Peyer's patch (tissue), 4 donors: ENCODE data around the gene ENPP1. TPM values are rescaled to one million over a fixed set of nuclear protein-coding genes. Genes with fewer than 3 reads are reported as not detected.

Experiments
- DNase-seq, 3 donors: peaks; one replicate each; pipeline ENCODE4 v3.0.0-alpha.2; 2017 to 2019
- H3K27ac ChIP-seq, 4 donors: fragments of 200-600 bp; sonication (generic); one replicate each; pipeline ENCODE4 v1.5.1; 2016 to 2019
- H3K27me3 ChIP-seq, 2 donors: fragments of 200-600 bp; sonication (generic); one replicate each; pipeline ENCODE4 v1.5.1; 2019
- H3K36me3 ChIP-seq, 3 donors: fragments of 200-600 bp; sonication (generic); one replicate each; pipeline ENCODE4 v1.5.1; 2016 to 2019
- H3K4me1 ChIP-seq, 4 donors: fragments of 200-600 bp; sonication (generic); one replicate each; pipeline ENCODE4 v1.5.1; 2016 to 2019
- H3K4me3 ChIP-seq, 4 donors: fragments of 200-600 bp; sonication (generic); 1 replicate in 3 of 4; 2 replicates in 1 of 4; pipeline ENCODE4 v1.5.1; 2016 to 2019; ENCODE audit warnings: mild to moderate bottlenecking in 1 of 4
- H3K9me3 ChIP-seq, 4 donors: fragments of 200-600 bp; sonication (generic); one replicate each; pipeline ENCODE4 v1.5.1; 2016 to 2019; ENCODE audit warnings: mild to moderate bottlenecking in 1 of 4
- POLR2A ChIP-seq, 2 donors: fragments of 450-650 bp; IDR thresholded peaks; one replicate each; pipeline ENCODE4 v1.5.1; 2017; ENCODE audit warnings: antibody characterized with exemption in 2 of 2, mild to moderate bottlenecking in 2 of 2, moderate library complexity in 2 of 2
- total RNA-seq, 4 donors: library from RNA; depleted of rRNA; stranded (reverse); fragments of >200 nt; gene quantifications; one replicate each; pipeline ENCODE4 v1.1.0, GENCODE V29; 2016
- TF ChIP-seq, protein P1 (sequence below), 6 experiments: fragments of 450-650 bp in 4 of 6; fragments of 200-600 bp in 2 of 6; sonication (generic) in 1 of 6; IDR thresholded peaks; one replicate each; pipeline ENCODE4 v1.5.1; 2017 to 2019; ENCODE audit warnings: antibody characterized with exemption in 6 of 6, mild to moderate bottlenecking in 3 of 6, moderate library complexity in 1 of 6

Gene ENPP1
- total RNA-seq, 4 donors from 2014 or later: 1.7 to 9.4 (median 7.1) TPM

DNA sequence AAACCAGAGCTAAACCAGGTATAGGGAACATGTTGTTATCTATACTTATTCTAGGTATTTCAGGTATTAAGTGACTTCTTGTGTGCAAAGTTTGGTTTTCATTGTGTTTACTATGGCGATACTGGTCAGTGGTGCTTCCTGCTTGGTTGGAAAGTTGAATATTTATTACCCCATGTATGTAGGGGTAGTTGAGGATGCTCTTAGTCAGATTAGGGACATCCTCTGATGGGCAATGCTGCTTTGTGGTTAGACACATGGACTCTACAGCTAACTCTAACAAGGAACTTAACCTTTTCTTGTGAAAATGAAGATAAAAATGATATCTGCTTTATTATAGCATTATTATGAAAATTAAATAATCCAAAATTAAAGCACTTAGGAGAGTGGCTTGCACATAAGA is 44.1 kb upstream of the ENPP1 start:
- H3K4me3 ChIP-seq: no peak overlapping the region
- no peak overlapping the region for H3K27ac ChIP-seq
- no peak for DNase-seq
- no peaks in the 10 kb centered on the region for H3K27me3 ChIP-seq
- H3K36me3 ChIP-seq: no peaks in the 10 kb centered on the region
- TF ChIP-seq POLR2A (IDR thresholded peaks at IDR 0.05): no peak
- TF ChIP-seq, protein P1, sequence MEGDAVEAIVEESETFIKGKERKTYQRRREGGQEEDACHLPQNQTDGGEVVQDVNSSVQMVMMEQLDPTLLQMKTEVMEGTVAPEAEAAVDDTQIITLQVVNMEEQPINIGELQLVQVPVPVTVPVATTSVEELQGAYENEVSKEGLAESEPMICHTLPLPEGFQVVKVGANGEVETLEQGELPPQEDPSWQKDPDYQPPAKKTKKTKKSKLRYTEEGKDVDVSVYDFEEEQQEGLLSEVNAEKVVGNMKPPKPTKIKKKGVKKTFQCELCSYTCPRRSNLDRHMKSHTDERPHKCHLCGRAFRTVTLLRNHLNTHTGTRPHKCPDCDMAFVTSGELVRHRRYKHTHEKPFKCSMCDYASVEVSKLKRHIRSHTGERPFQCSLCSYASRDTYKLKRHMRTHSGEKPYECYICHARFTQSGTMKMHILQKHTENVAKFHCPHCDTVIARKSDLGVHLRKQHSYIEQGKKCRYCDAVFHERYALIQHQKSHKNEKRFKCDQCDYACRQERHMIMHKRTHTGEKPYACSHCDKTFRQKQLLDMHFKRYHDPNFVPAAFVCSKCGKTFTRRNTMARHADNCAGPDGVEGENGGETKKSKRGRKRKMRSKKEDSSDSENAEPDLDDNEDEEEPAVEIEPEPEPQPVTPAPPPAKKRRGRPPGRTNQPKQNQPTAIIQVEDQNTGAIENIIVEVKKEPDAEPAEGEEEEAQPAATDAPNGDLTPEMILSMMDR (IDR thresholded peaks at IDR 0.05): no peak
- H3K9me3 ChIP-seq: no peaks in the 10 kb centered on the region
- no peaks in the 10 kb centered on the region for H3K4me1 ChIP-seq

DNA sequence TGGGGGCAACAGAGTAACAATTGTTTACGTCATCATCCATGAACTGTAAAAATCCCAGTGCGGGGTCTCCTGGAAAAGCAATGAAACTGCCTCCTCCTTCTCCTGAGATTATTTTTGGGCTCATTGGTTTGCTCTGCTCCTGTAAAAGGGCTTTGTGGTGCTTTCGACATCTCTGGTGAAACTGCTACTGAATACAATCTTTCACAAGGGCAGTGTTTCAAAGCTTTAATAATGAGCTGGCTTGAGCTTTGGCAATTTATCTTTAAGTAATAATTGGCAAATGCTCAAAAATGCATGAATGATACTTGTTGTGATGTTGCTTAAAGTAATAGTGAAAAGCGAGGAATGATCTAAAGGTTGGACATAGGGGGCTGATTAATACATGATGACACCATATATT is 43.5 kb upstream of the ENPP1 start:
- no peaks in the 10 kb centered on the region for H3K27me3 ChIP-seq
- no peaks in the 10 kb centered on the region for H3K9me3 ChIP-seq
- no peak overlapping the region for H3K4me3 ChIP-seq
- DNase-seq: no peak
- no peaks in the 10 kb centered on the region for H3K4me1 ChIP-seq
- TF ChIP-seq, protein P1 (IDR thresholded peaks at IDR 0.05): no peak
- no peak for TF ChIP-seq POLR2A (IDR thresholded peaks at IDR 0.05)
- H3K27ac ChIP-seq: no peak overlapping the region
- no peaks in the 10 kb centered on the region for H3K36me3 ChIP-seq

DNA sequence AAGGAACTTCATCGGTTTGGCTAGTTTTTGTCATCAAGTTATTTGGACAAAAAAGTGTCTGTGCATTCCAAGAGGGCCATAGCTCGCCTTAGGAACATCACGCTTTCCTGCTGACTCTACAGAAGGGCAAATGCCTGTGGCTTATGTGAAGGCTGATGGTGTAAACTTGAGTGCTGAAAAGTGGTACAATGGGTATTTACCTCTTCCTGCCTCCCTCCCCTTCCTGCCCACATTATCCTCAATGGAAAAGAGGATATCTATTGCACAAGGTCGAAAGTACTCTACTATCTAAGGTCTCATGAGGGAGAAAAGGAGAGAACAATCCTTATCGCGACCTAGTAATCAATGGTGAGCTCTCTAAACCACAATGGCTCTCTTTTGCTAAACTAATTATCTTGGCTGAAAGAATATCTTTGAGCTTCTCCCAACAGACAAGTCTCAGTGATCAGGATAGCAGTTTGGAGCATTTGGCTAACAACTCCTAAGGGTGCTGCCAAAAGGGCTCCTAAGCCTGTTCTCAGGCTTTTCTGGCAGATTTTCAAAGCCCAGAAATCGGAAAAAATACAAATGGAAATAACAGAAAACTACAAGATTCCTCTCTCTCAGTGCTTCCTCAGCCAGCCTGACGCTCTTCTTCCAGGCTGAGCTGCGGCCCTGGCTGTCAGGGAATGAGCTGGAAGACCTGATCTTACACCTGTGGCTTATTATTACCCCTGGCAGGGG is 42.6 kb upstream of the ENPP1 start:
- Histone ChIP-seq H3K36me3 (no peaks in the 10 kb centered on the region), H3K4me3 (no peak overlapping the region), H3K4me1 (no peaks in the 10 kb centered on the region), H3K27ac (no peak overlapping the region), H3K9me3 (no peaks in the 10 kb centered on the region), H3K27me3 (no peaks in the 10 kb centered on the region)
- DNase-seq: no peak
- no peak for TF ChIP-seq POLR2A (IDR thresholded peaks at IDR 0.05)
- TF ChIP-seq, protein P1 (IDR thresholded peaks at IDR 0.05): no peak

DNA sequence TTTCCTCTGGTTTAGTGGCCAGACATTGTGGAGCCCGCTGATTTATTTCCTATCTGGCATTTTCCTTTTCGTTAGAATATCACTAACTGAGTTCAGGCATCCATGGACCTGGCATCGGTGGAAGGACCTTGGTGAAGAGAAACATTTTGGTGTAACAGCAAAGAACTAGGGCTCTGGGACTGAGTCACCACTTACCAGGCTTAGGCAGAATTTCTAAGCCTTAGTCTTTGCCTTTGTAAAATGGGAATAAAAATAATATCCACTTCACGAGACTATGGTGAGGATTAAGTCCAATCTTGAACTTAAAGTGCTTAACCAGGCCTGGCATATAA is 42.0 kb upstream of the ENPP1 start:
- H3K27me3 ChIP-seq: no peaks in the 10 kb centered on the region
- no peaks in the 10 kb centered on the region for H3K36me3 ChIP-seq
- no peaks in the 10 kb centered on the region for H3K4me1 ChIP-seq
- H3K27ac ChIP-seq: no peak overlapping the region
- no peak for DNase-seq
- H3K9me3 ChIP-seq: no peaks in the 10 kb centered on the region
- no peak overlapping the region for H3K4me3 ChIP-seq
- no peak for TF ChIP-seq POLR2A (IDR thresholded peaks at IDR 0.05)
- TF ChIP-seq, protein P1 (IDR thresholded peaks at IDR 0.05): no peak

DNA sequence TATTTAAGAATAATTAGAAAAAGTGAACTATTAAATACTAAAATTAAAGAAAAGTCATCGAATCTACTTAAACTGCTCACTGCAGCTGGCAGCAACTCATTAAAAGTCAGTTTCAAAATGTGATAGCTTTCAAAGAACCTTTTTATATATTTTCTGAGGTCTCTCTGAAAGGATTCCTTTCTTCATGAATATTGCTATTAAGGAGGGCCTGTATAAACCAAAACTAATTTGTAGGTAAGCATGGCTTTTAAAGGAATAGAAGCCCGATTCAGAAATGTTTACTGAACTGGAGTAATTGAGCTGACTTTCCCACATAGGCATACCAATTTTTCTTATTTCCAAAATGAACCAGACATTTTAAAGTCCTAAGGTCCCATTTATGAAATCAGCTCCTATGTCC is 41.2 kb upstream of the ENPP1 start:
- Histone ChIP-seq H3K36me3 (no peaks in the 10 kb centered on the region), H3K27ac (no peak overlapping the region), H3K4me1 (no peaks in the 10 kb centered on the region), H3K4me3 (no peak overlapping the region), H3K9me3 (no peaks in the 10 kb centered on the region), H3K27me3 (no peaks in the 10 kb centered on the region)
- DNase-seq: no peak
- no peak for TF ChIP-seq POLR2A (IDR thresholded peaks at IDR 0.05)
- TF ChIP-seq, protein P1 (IDR thresholded peaks at IDR 0.05): no peak

DNA sequence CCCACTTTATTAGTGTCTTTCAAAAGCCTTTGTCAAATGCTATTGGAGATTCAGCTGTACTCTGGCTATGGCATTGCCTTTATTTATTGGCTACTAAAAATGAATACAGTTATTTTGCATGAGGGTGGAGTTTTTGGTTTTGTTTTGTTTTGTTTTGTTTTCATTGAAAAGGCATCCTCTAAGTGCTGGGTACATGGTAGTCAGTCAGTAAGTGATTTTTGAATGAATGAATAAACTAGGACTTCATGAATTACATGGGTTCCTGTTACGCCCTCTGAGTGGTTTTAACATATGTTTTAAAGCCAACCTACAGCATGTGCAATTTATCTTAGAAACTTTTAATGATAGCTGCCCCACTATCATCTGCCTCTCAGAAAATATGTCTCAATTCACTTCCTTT is 38.9 kb upstream of the ENPP1 start:
- Histone ChIP-seq H3K4me1 (no peaks in the 10 kb centered on the region), H3K27me3 (no peaks in the 10 kb centered on the region), H3K4me3 (no peak overlapping the region), H3K27ac (no peak overlapping the region), H3K36me3 (no peaks in the 10 kb centered on the region), H3K9me3 (no peaks in the 10 kb centered on the region)
- DNase-seq: no peak
- no peak for TF ChIP-seq POLR2A (IDR thresholded peaks at IDR 0.05)
- TF ChIP-seq, protein P1 (IDR thresholded peaks at IDR 0.05): no peak
